Motor neuron (in vitro differentiated cells): ENCODE data around the gene LRRC32. TPM values are rescaled to one million over a fixed set of nuclear protein-coding genes. Genes with fewer than 3 reads are reported as not detected.
A peak's percentile ranks its signal among the peaks of the same experiment; 100 is the strongest.

ENCODE experiments used
- ATAC-seq, 8 experiments: fragments of 200-7000 bp; cut with Tn5 transposase; replicated peaks in 6 of 8; 2 replicates each; pipeline ENCODE4 v1.8.0; 2021; ENCODE audit warnings: mild to moderate bottlenecking in 8 of 8, moderate library complexity in 8 of 8
- H3K27ac ChIP-seq, 2 donors: fragments of 250-450 bp; sonication (Bioruptor Pico); 2 replicates each; pipeline ENCODE4 v1.9.0; 2021; ENCODE audit warnings: antibody characterized with exemption in 2 of 2, mild to moderate bottlenecking in 2 of 2, moderate library complexity in 1 of 2
- H3K4me1 ChIP-seq, 2 donors: fragments of 250-450 bp; sonication (Bioruptor Pico); replicated peaks in 1 of 2; 2 replicates each; pipeline ENCODE4 v1.6.1; 2021; ENCODE audit warnings: antibody characterized with exemption in 2 of 2, mild to moderate bottlenecking in 2 of 2, moderate library complexity in 1 of 2
- H3K4me3 ChIP-seq, 5 donors: fragments of 250-450 bp; sonication (Bioruptor Pico); 2 replicates each; pipeline ENCODE4 v1.9.0; 2021; ENCODE audit warnings: antibody characterized with exemption in 5 of 5, mild to moderate bottlenecking in 5 of 5, moderate library complexity in 4 of 5
- WGBS, 10 experiments: fragments of 450-650 bp; shearing (Covaris generic); methylation state at CpG; one replicate each; pipeline ENCODE4 v1.0.0; 2022; 5-methylcytosine and 5-hydroxymethylcytosine counted together
- in situ Hi-C, 9 experiments: fragments of 400-800 bp; cut with MboI; loops; one replicate each; pipeline ENCODE4 v1.15.0; 2021; ENCODE audit warnings: low sequenced_read_pairs in 9 of 9, low pct_unique_long_range_greater_than_20kb in 2 of 9; ENCODE audit not compliant: unreplicated experiment in 9 of 9
- total RNA-seq, 8 experiments: library from RNA; unstranded; fragments of 300-600 nt; gene quantifications; 2 replicates each; pipeline versions ENCODE4 v1.2.3 to v1.2.4, GENCODE V29; 2022

Gene LRRC32
- total RNA-seq, 8 experiments from 2014 or later, result 0.27 to 12.5 (median 0.62) TPM

DNA sequence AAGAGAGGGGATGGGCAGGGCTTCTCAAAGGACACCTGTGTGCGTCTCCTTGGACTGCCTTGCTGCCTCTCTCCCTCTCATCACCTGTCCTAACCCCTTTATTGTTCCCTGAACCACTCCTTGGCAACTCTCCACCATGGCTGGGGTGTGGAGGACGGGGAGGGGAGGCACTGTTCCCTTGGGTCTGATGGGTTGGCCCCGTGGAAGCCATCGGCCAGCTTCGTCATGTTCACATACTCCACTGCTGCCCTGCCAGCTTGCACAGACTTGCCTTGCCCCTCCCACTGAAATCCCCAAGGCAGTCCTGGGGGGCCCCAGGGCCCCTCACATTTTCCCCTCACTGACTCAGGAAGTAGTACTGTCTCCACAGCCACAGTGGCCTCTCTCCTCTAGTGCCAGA, 36.1 kb upstream of the LRRC32 start:
- Histone ChIP-seq H3K4me3 (no peak overlapping the region), H3K4me1 (peaks cover 14 to 32% of the 10 kb centered on the region in 2 donors), H3K27ac (no peak overlapping the region)
- 78% methylated on average over 3 of the region's 5 CpGs; no CpG with 5 or more reads in 9 of the 10 experiments for WGBS, 10 experiments
- in situ Hi-C loops, result no loop called here
- ATAC-seq, result no peak

DNA sequence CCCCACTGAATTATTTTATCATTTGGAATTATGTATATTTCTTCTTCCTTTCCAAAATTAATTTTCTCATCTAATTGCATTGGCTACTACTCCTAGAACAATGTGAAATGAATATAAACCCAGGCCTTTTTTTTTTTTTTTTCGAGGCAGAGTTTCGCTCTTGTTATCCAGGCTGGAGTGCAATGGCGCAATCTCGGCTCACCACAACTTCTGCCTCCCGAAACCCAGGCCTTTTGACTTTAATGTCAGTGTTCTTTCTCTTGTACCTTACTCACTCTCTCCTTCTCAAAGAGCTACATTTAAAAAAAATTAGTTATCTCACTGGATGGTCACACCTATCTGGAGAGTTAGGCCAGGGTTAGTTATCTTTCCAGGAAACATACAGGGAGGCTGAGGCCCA, 35.3 kb upstream of the LRRC32 start:
- 76 to 100% (median 90%) methylated on average over 2 to 5 of the region's 5 CpGs; no CpG with 5 or more reads in 2 of the 10 experiments for WGBS, 10 experiments
- Histone ChIP-seq H3K27ac (no peak overlapping the region), H3K4me3 (no peak overlapping the region), H3K4me1 (peaks cover 10 to 25% of the 10 kb centered on the region in 2 donors)
- in situ Hi-C loops, result no loop called here
- ATAC-seq, result no peak

- peaks cover 7 to 21% of the 10 kb centered on the region in 2 donors for H3K4me1 ChIP-seq
- ATAC-seq, result no peak
- no peak overlapping the region for H3K27ac ChIP-seq
- no peak overlapping the region for H3K4me3 ChIP-seq
- 10 to 88% (median 63%) methylated on average over 2 to 5 of the region's 5 CpGs for WGBS, 10 experiments
- in situ Hi-C loops, result no loop called here
Observed at GRCh38 chr11:76704171-76704948, 33.8 kb upstream of the LRRC32 start.

DNA sequence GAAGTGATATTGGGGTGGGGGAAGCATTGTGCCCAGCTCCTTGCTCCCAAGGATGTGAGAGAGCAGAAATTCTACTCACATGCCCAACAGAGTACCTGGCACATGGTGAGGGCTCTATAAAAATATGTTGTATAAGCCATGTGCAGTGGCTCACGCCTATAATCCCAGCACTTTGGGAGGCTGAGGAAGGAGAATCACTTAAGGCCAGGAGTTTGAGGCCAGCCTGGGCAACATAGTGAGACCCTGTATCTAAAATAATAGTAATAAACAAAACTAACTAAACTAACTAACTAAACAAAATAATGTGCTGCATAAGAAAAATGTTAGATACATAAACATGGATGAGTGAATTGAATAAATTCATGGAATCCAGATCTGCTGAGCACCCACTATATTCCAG, 33.2 kb upstream of the LRRC32 start:
- in situ Hi-C loops, result no loop called here
- 33 to 100% (median 92%) methylated on average over 1 of the region's 1 CpG; no CpG with 5 or more reads in 6 of the 10 experiments for WGBS, 10 experiments
- no peak for ATAC-seq
- Histone ChIP-seq H3K4me1 (peaks cover 3 to 17% of the 10 kb centered on the region in 2 donors), H3K27ac (no peak overlapping the region), H3K4me3 (no peak overlapping the region)

DNA sequence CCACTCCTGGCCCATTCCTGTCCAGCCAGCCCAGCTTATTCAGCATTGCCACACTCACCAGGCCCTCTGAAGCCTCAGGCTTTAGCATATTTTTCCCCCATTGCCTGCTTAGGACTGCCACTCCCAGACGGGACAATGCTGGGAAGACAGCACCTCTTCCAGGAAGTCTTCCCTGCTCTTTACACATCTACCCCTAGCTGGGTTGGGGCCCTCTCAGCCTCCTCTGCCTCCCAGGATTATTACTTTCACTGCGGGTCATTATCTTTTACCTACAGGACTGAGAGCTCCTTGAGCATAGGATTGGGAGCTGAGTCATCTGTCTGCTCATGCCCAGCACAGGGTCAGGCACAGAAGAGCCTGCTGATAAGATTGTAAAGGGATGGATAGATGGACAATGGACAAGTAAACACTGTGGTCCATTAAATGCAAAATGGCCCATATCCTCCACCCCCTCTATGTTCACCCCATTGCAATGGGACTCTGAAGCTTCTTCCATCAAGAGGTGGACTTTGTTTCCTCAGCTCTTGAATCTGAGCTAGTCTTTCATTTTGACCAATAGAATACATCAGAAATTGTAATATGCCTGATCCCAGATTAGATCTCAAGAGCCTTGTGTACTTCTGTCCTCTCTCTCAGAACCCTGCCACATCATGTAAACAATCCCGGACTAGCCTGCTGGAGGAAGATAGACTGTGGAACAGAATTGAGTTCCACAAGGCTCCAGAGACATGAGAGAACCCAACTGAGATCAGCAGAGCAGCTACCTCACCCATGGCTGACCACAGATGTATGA, 32.0 kb upstream of the LRRC32 start:
- 43 to 83% (median 62%) methylated on average over 1 to 3 of the region's 3 CpGs; no CpG with 5 or more reads in 6 of the 10 experiments for WGBS, 10 experiments
- H3K4me1 ChIP-seq, result peaks cover 3 to 20% of the 10 kb centered on the region in 2 donors
- in situ Hi-C loops, result no loop called here
- H3K27ac ChIP-seq, result no peak overlapping the region
- ATAC-seq, result peak in 3 of 8 experiments; percentile 24 to 70 (median 53)
- no peak overlapping the region for H3K4me3 ChIP-seq

GRCh38 chr11:76701294-76702040, 30.9 kb upstream of the LRRC32 start:
- in situ Hi-C loops, result no loop called here
- Histone ChIP-seq H3K27ac (no peak overlapping the region), H3K4me3 (no peak overlapping the region), H3K4me1 (peaks cover 3 to 20% of the 10 kb centered on the region in 2 donors)
- peak in 5 of 8 experiments; percentile 16 to 70 (median 40) for ATAC-seq
- WGBS, 10 experiments, result 0 to 92% (median 53%) methylated on average over 1 to 6 of the region's 7 CpGs; no CpG with 5 or more reads in 4 of the 10 experiments

GRCh38 chr11:76700177-76701100, 29.9 kb upstream of the LRRC32 start:
- peak; percentile 66 to 91 (median 86) for ATAC-seq
- WGBS, 10 experiments, result 29 to 100% (median 70%) methylated on average over 1 to 9 of the region's 16 CpGs; no CpG with 5 or more reads in 1 of the 10 experiments
- H3K27ac ChIP-seq, result peak overlapping the region in 1 of 2 donors; percentile 21
- peaks cover 3 to 20% of the 10 kb centered on the region in 2 donors for H3K4me1 ChIP-seq
- in situ Hi-C loops, result no loop called here
- H3K4me3 ChIP-seq, result no peak overlapping the region

- peaks cover 3 to 20% of the 10 kb centered on the region in 2 donors for H3K4me1 ChIP-seq
- ATAC-seq, result peak in 3 of 8 experiments; percentile 6 to 25 (median 11)
- in situ Hi-C loops, result loop anchor here in 1 of 9 experiments (25.0 kb wide), 1 partner anchor 112 kb away; no protein-coding TSS in a partner anchor
- no peak overlapping the region for H3K4me3 ChIP-seq
- H3K27ac ChIP-seq, result peak overlapping the region in 1 of 2 donors; percentile 21
- 88 to 100% methylated on average over 1 of the region's 3 CpGs; no CpG with 5 or more reads in 8 of the 10 experiments for WGBS, 10 experiments
Observed at GRCh38 chr11:76699451-76700091, 29.0 kb upstream of the LRRC32 start.

DNA sequence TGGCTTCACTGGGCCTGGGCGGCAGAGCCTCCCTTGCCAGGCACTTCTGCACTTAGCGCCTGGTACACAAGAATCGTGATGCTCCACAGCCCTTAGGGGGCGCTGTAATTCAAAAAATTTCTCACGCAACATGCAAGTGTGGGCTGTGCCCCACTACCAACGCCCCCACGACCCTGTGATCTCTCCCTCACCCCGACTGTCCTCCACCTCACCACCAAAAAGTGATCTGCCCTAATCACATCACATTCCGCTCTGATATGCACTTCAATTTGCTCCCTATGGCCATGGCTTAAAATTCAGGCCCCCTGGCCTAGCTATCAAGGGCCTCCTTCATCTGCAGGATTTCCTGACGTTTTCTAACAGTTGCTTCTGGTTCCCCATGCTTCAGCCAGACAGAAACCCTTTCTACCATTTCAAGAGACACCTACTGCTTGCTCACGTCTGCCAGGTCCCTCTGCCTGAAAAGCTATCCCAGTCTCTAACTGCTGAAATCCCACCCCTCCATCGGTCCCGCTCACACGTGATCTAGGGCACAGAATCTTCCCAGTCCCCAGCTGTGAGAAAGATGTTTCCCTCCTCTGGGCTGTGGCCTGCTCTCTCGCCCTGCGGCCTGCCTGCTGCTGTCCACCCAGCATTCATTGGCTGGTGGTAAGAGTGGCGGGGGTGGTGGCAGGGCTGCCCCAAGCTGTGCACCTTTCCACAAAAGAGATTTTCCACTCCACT, 27.9 kb upstream of the LRRC32 start:
- peak in 1 of 8 experiments; percentile 20 for ATAC-seq
- 0 to 93% (median 63%) methylated on average over 1 to 8 of the region's 17 CpGs; no CpG with 5 or more reads in 1 of the 10 experiments for WGBS, 10 experiments
- no peak overlapping the region for H3K27ac ChIP-seq
- in situ Hi-C loops, result loop anchor here in 1 of 9 experiments (25.0 kb wide), 1 partner anchor 111 kb away; no protein-coding TSS in a partner anchor
- peaks cover 0 to 14% of the 10 kb centered on the region in 2 donors for H3K4me1 ChIP-seq
- H3K4me3 ChIP-seq, result no peak overlapping the region

DNA sequence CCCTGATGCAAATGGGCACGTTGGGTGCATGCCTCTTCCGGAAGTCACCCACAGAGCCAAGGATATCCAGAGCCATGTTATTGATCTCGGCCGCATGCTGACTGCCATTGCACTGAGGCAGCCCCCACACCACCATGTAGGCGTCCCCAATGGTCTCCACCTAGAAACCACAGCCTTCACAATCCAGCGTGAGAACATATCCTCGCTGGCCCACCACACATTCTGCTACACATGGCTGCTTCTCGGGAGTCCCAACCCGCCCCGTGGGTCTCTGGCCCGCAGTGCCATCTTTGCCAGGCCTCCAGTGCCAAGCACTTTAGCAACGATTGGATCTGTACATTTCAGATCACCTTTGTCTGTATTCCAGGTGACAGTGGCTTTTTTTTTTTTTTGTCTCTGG, 26.2 kb upstream of the LRRC32 start:
- Histone ChIP-seq H3K4me1 (peaks cover 0 to 14% of the 10 kb centered on the region in 2 donors), H3K4me3 (no peak overlapping the region), H3K27ac (no peak overlapping the region)
- in situ Hi-C loops, result loop anchor here in 1 of 9 experiments (25.0 kb wide), 1 partner anchor 109 kb away; no protein-coding TSS in a partner anchor
- no peak for ATAC-seq
- 60 to 90% (median 82%) methylated on average over 1 to 6 of the region's 12 CpGs; no CpG with 5 or more reads in 3 of the 10 experiments for WGBS, 10 experiments

DNA sequence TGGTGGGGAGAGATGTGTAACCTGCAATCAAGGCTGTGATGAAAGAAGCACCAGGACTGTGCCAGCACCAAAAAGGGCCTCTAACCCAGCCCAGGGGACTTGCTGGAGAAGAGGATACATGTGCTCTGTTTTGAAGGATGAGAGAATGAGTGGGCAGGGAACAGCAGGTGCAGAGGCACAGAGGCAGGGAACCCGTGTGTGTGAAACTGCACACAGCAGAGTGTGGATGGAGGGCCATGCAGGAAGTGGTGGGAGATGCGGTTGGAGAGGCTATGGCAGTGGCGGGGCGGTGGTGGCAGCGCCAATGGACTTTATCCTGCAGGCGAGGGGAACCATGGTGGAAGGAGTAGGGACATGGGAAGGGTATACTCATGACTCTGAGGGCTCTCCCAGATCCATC, 25.2 kb upstream of the LRRC32 start:
- H3K4me3 ChIP-seq, result no peak overlapping the region
- in situ Hi-C loops, result loop anchor here in 1 of 9 experiments (25.0 kb wide), 1 partner anchor 108 kb away; no protein-coding TSS in a partner anchor

More for the DNA sequence above, 25.2 kb upstream of the LRRC32 start:
- Histone ChIP-seq H3K27ac (no peak overlapping the region), H3K4me1 (peaks cover 0 to 13% of the 10 kb centered on the region in 2 donors)
- WGBS, 10 experiments, result 80 to 100% (median 85%) methylated on average over 1 to 5 of the region's 6 CpGs; no CpG with 5 or more reads in 7 of the 10 experiments
- ATAC-seq, result no peak
